ENCODE results near the gene PHKG2. TPM values are rescaled to one million over a fixed set of nuclear protein-coding genes. Genes with fewer than 3 reads are reported as not detected.

The PHKG2 gene
- total and polyA plus RNA-seq, 4 donors, result 12.2 to 37.4 (median 31.7) TPM

- peaks cover 4 to 10% (median 8%) of the 10 kb centered on the region in 5 donors for H3K4me1 ChIP-seq (ENCODE audit: control insufficient read depth in 5 of 5, insufficient read depth in 5 of 5, low read length in 5 of 5)
- TF ChIP-seq CTCF (IDR thresholded peaks at IDR 0.05; ENCODE audit: control extremely low read depth, extremely low read depth), result no peak
- H3K9me3 ChIP-seq (ENCODE audit: control insufficient read depth in 4 of 4, insufficient read depth in 3 of 4, low read length in 3 of 4), result no peaks in the 10 kb centered on the region
- no peak overlapping the region for H3K9ac ChIP-seq (ENCODE audit: insufficient read depth in 1 of 2, low read length in 2 of 2)
- no peak overlapping the region for H3K27ac ChIP-seq (ENCODE audit: low read depth in 1 of 2, low read length in 1 of 2)
- ATAC-seq (ENCODE audit: insufficient read depth, low FRiP score) (no peak), DNase-seq (no peak)
- H3K36me3 ChIP-seq (ENCODE audit: control insufficient read depth in 4 of 4, insufficient read depth in 4 of 4, low read length in 4 of 4), result peaks cover 40 to 58% (median 55%) of the 10 kb centered on the region in 4 donors
- 96% methylated on average over 10 of the region's 10 CpGs for WGBS, 2 donors
- H3K27me3 ChIP-seq (ENCODE audit: control insufficient read depth in 3 of 3, insufficient read depth in 3 of 3, low read length in 2 of 3), result no peaks in the 10 kb centered on the region
- H3K4me3 ChIP-seq, result no peak overlapping the region
These were observed 44.3 kb upstream of the PHKG2 start for GRCh38 chr16:30703971-30704370.

- ATAC-seq (ENCODE audit: insufficient read depth, low FRiP score) (no peak), DNase-seq (no peak)
- Histone ChIP-seq H3K9ac (ENCODE audit: insufficient read depth in 1 of 2, low read length in 2 of 2) (no peak overlapping the region), H3K27me3 (ENCODE audit: control insufficient read depth in 3 of 3, insufficient read depth in 3 of 3, low read length in 2 of 3) (no peaks in the 10 kb centered on the region), H3K4me3 (no peak overlapping the region), H3K36me3 (ENCODE audit: control insufficient read depth in 4 of 4, insufficient read depth in 4 of 4, low read length in 4 of 4) (peaks cover 51 to 69% (median 67%) of the 10 kb centered on the region in 4 donors), H3K4me1 (ENCODE audit: control insufficient read depth in 5 of 5, insufficient read depth in 5 of 5, low read length in 5 of 5) (no peaks in the 10 kb centered on the region), H3K27ac (ENCODE audit: low read depth in 1 of 2, low read length in 1 of 2) (no peak overlapping the region), H3K9me3 (ENCODE audit: control insufficient read depth in 4 of 4, insufficient read depth in 3 of 4, low read length in 3 of 4) (no peaks in the 10 kb centered on the region)
- TF ChIP-seq CTCF (IDR thresholded peaks at IDR 0.05; ENCODE audit: control extremely low read depth, extremely low read depth), result no peak
- 92 to 96% methylated on average over 6 of the region's 6 CpGs for WGBS, 2 donors
These were observed 42.2 kb upstream of the PHKG2 start for GRCh38 chr16:30706046-30706445.

DNA sequence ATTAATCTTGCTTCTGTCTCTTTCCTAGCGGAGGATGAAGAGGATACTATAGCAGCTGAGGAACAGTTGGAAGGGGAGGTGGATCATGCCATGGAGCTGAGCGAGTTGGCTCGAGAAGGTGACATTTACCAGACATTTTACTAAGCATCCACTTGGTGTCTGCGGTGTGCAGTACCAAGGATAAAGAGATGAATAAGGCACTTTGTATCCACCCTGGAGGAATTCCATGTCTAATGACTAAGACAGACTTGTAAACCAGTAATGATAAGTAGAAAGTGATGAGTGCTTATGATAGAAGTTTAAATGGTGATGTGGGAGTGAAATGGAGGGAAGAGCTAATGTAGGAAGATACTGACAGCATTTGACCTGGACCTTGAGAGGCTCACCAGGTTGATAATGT is 37.3 kb upstream of the PHKG2 start:
- no peak overlapping the region for H3K9ac ChIP-seq (ENCODE audit: insufficient read depth in 1 of 2, low read length in 2 of 2)
- no peak overlapping the region for H3K4me3 ChIP-seq
- no peaks in the 10 kb centered on the region for H3K9me3 ChIP-seq (ENCODE audit: control insufficient read depth in 4 of 4, insufficient read depth in 3 of 4, low read length in 3 of 4)
- WGBS, 2 donors, result 98 to 99% methylated on average over 4 of the region's 4 CpGs
- no peaks in the 10 kb centered on the region for H3K4me1 ChIP-seq (ENCODE audit: control insufficient read depth in 5 of 5, insufficient read depth in 5 of 5, low read length in 5 of 5)
- ATAC-seq (ENCODE audit: insufficient read depth, low FRiP score) (no peak), DNase-seq (no peak)
- H3K36me3 ChIP-seq (ENCODE audit: control insufficient read depth in 4 of 4, insufficient read depth in 4 of 4, low read length in 4 of 4), result peaks cover 49 to 81% (median 75%) of the 10 kb centered on the region in 4 donors
- H3K27me3 ChIP-seq (ENCODE audit: control insufficient read depth in 3 of 3, insufficient read depth in 3 of 3, low read length in 2 of 3), result no peaks in the 10 kb centered on the region
- H3K27ac ChIP-seq (ENCODE audit: low read depth in 1 of 2, low read length in 1 of 2), result no peak overlapping the region
- no peak for TF ChIP-seq CTCF (IDR thresholded peaks at IDR 0.05; ENCODE audit: control extremely low read depth, extremely low read depth)

- no peak overlapping the region for H3K9ac ChIP-seq (ENCODE audit: insufficient read depth in 1 of 2, low read length in 2 of 2)
- ATAC-seq (ENCODE audit: insufficient read depth, low FRiP score), result no peak
- no peak overlapping the region for H3K4me3 ChIP-seq
- no peak for TF ChIP-seq CTCF (IDR thresholded peaks at IDR 0.05; ENCODE audit: control extremely low read depth, extremely low read depth)
- no peaks in the 10 kb centered on the region for H3K27me3 ChIP-seq (ENCODE audit: control insufficient read depth in 3 of 3, insufficient read depth in 3 of 3, low read length in 2 of 3)
- H3K9me3 ChIP-seq (ENCODE audit: control insufficient read depth in 4 of 4, insufficient read depth in 3 of 4, low read length in 3 of 4), result no peaks in the 10 kb centered on the region
- 93 to 100% methylated on average over 1 of the region's 1 CpG for WGBS, 2 donors
- no peak overlapping the region for H3K27ac ChIP-seq (ENCODE audit: low read depth in 1 of 2, low read length in 1 of 2)
- no peaks in the 10 kb centered on the region for H3K4me1 ChIP-seq (ENCODE audit: control insufficient read depth in 5 of 5, insufficient read depth in 5 of 5, low read length in 5 of 5)
- peaks cover 51 to 79% (median 77%) of the 10 kb centered on the region in 4 donors for H3K36me3 ChIP-seq (ENCODE audit: control insufficient read depth in 4 of 4, insufficient read depth in 4 of 4, low read length in 4 of 4)
- no peak for DNase-seq
These were observed 36.5 kb upstream of the PHKG2 start for GRCh38 chr16:30711712-30712111.
